ENCODE results near the gene SDF2L1. TPM values are rescaled to one million over a fixed set of nuclear protein-coding genes. Genes with fewer than 3 reads are reported as not detected.

Gene SDF2L1
- total and polyA plus RNA-seq, 2 of the 13 experiments (the other 11 are each of a cell fraction or from before 2014, with no cell fraction given) = 18.0 to 57.4 TPM

DNA sequence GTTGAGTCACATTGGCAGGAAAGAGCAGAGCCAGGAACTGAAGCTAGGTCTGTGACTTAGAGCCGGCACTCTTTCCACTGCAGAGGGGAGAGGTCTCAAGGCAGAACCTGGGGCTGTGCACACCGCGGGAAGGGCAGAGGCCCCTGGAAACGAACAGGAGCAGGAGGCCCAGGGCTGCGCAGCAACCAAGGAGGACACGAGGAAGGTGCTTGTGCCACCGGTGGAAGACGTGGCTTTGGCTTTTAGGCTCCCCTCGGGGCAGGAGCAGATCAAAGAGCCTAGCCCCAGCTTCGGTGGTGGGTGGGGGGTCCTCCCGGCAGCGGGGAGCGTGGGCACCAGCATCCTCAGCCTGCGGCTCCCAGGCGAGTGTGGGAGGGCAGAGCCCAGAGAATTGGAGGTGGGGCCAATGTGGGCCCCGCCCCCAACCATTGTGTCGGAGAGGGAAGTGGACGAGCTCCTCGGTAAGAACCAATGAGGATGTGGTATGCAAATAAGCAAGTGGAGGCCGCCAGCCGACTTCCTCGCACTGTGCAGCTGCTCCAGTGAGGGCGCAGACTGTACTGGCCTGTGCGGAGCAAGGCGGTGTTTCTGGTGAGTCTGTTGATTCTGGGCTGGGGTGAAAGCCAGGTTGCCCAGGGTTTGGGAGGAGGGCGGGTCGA is 9.7 kb upstream of the SDF2L1 start, which contains the start of gene CCDC116:
Gene CCDC116, plus strand, starts transcription at position 524 of the 659 bp plus-strand sequence. CDS start 422 bp downstream, outside the sequence.
- Histone ChIP-seq H3K36me3 (replicated peaks in 1 of 2; ENCODE audit: control insufficient read depth in 1 of 2, insufficient read depth in 2 of 2, low read length in 2 of 2) (peaks cover 2 to 13% of the 10 kb centered on the region in 2 experiments; a peak in 2 of 5 replicates), H3K4me3 (replicated peaks in 1 of 3; ENCODE audit: insufficient read depth in 1 of 3, low read depth in 2 of 3, low read length in 3 of 3) (peak within 1 kb of the TSS in 1 of 3 experiments; percentile 14; a peak in 1 of 6 replicates), H2AFZ (ENCODE audit: low read length) (no peak within 1 kb of the TSS), H3K9me3 (ENCODE audit: low read length) (no peaks in the 10 kb centered on the region), H3K27me3 (ENCODE audit: control insufficient read depth in 1 of 2, insufficient read depth in 2 of 2, low read length in 2 of 2) (peaks cover 0 to 4% of the 10 kb centered on the region in 2 experiments; a peak in 2 of 5 replicates), H3K4me2 (ENCODE audit: low read depth, low read length) (peak within 1 kb of the TSS; percentile 35; the same call in 1 of the 2 replicates), H3K27ac (ENCODE audit: extremely low read length, insufficient read depth, low read length) (no peak within 1 kb of the TSS), H3K79me2 (ENCODE audit: insufficient read depth, low read length) (peaks cover 19% of the 10 kb centered on the region), H3K4me1 (ENCODE audit: insufficient read depth, low read length) (peaks cover 56% of the 10 kb centered on the region), H3K9ac (ENCODE audit: insufficient read depth, low read depth, low read length) (no peak within 1 kb of the TSS), H4K20me1 (ENCODE audit: insufficient read depth, low read length) (no peaks in the 10 kb centered on the region)
- DNase-seq (ENCODE audit: low spot score) (peak; percentile 81), FAIRE-seq (peak; percentile 15), ATAC-seq (peak; percentile 75)
- in situ Hi-C loops (cut with HindIII; ENCODE audit: extremely low pct_ligation_motif_present, low pct_unique_long_range_greater_than_20kb) = no loop called here
- WGBS (ENCODE audit: low lambda C conversion rate) = 39% methylated on average over 27 of the region's 27 CpGs
- CTCF ChIA-PET (ENCODE audit: low intra/inter-chr PET ratio, low total read pairs) = no interaction called here
- POLR2A ChIA-PET = interaction anchor here (0.6 to 2.1 kb wide), 4 partner anchors 9 to 72 kb away, joined by 4 to 34 read pairs (median 6); partner anchors contain the start of genes PPIL2 and SDF2L1
- intact Hi-C loops (cut with micrococcal nuclease; ENCODE audit: unreplicated experiment) = no loop called here
- no TSS peak for BruUV-seq (replicated peaks)
- TF ChIP-seq HOXA7 (CRISPR knock-in tag; IDR thresholded peaks at IDR 0.05) (no peak), NFYC (CRISPR knock-in tag; IDR thresholded peaks at IDR 0.05) (peak; percentile 48; the same call in 1 of the 2 replicates), KLF13 (CRISPR knock-in tag; IDR thresholded peaks at IDR 0.05) (no peak), ZNF589 (CRISPR knock-in tag; conservative IDR thresholded peaks at IDR 0.05) (0 out of 2 replicates have a peak, but pooled peaks have one; percentile 25), ZSCAN20 (CRISPR knock-in tag; IDR thresholded peaks at IDR 0.05; ENCODE audit: borderline replicate concordance) (no peak), ZNF253 (CRISPR knock-in tag; IDR thresholded peaks at IDR 0.05; ENCODE audit: borderline replicate concordance) (0 out of 2 replicates have a peak, but pooled peaks have one; percentile 21), HNRNPLL (IDR thresholded peaks at IDR 0.05; ENCODE audit: low read depth, low read length, poor library complexity, severe bottlenecking) (peak; percentile 18), FOXO1 (CRISPR knock-in tag; IDR thresholded peaks at IDR 0.05) (no peak), POLR2AphosphoS5 (IDR thresholded peaks at IDR 0.05; ENCODE audit: low read depth, low read length) (0 out of 2 replicates have a peak, but pooled peaks have one; percentile 20), RXRA (CRISPR knock-in tag; IDR thresholded peaks at IDR 0.05) (0 out of 2 replicates have a peak, but pooled peaks have one; percentile 15), RELA (CRISPR knock-in tag; IDR thresholded peaks at IDR 0.05) (no peak), SOX13 (IDR thresholded peaks at IDR 0.05) (no peak), SOX13 (CRISPR knock-in tag; conservative IDR thresholded peaks at IDR 0.05 in 1 of 2, IDR thresholded peaks at IDR 0.05 in 1 of 2) (peak in 1 of 2 experiments; percentile 59; a peak in 2 of 4 replicates), SP1 (IDR thresholded peaks at IDR 0.05) (no peak), SP1 (CRISPR knock-in tag; IDR thresholded peaks at IDR 0.05) (peak; percentile 28), PRPF4 (IDR thresholded peaks at IDR 0.05; ENCODE audit: low read depth, low read length, poor library complexity, severe bottlenecking) (peak; percentile 34), KDM5B (CRISPR knock-in tag; IDR thresholded peaks at IDR 0.05; ENCODE audit: borderline replicate concordance) (no peak), NR2F2 (IDR thresholded peaks at IDR 0.05; ENCODE audit: borderline replicate concordance, low read depth) (no peak), RBFOX2 (IDR thresholded peaks at IDR 0.05; ENCODE audit: low read depth, low read length) (no peak)
- TF ChIP-seq, protein P1, sequence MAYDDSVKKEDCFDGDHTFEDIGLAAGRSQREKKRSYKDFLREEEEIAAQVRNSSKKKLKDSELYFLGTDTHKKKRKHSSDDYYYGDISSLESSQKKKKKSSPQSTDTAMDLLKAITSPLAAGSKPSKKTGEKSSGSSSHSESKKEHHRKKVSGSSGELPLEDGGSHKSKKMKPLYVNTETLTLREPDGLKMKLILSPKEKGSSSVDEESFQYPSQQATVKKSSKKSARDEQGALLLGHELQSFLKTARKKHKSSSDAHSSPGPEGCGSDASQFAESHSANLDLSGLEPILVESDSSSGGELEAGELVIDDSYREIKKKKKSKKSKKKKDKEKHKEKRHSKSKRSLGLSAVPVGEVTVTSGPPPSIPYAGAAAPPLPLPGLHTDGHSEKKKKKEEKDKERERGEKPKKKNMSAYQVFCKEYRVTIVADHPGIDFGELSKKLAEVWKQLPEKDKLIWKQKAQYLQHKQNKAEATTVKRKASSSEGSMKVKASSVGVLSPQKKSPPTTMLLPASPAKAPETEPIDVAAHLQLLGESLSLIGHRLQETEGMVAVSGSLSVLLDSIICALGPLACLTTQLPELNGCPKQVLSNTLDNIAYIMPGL (CRISPR knock-in tag; IDR thresholded peaks at IDR 0.05; ENCODE audit: borderline replicate concordance in 1 of 2, low read depth in 1 of 2) = no peak
- TF ChIP-seq, protein P2, sequence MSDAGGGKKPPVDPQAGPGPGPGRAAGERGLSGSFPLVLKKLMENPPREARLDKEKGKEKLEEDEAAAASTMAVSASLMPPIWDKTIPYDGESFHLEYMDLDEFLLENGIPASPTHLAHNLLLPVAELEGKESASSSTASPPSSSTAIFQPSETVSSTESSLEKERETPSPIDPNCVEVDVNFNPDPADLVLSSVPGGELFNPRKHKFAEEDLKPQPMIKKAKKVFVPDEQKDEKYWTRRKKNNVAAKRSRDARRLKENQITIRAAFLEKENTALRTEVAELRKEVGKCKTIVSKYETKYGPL (CRISPR knock-in tag; IDR thresholded peaks at IDR 0.05) = no peak
- TF ChIP-seq, protein P3, sequence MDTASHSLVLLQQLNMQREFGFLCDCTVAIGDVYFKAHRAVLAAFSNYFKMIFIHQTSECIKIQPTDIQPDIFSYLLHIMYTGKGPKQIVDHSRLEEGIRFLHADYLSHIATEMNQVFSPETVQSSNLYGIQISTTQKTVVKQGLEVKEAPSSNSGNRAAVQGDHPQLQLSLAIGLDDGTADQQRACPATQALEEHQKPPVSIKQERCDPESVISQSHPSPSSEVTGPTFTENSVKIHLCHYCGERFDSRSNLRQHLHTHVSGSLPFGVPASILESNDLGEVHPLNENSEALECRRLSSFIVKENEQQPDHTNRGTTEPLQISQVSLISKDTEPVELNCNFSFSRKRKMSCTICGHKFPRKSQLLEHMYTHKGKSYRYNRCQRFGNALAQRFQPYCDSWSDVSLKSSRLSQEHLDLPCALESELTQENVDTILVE (CRISPR knock-in tag; IDR thresholded peaks at IDR 0.05) = no peak
